ENCODE data around the gene PINLYP. TPM values are rescaled to one million over a fixed set of nuclear protein-coding genes. Genes with fewer than 3 reads are reported as not detected.

Gene PINLYP
- total RNA-seq, 1 donor from 2014 or later: 1.0 TPM

GRCh38 chr19:43616306-43616705 lies 40.7 kb downstream of the PINLYP start:
- Histone ChIP-seq H3K27ac (replicated peaks) (no peak overlapping the region), H3K27me3 (ENCODE audit: low read depth) (no peaks in the 10 kb centered on the region), H3K36me3 (peaks cover 23% of the 10 kb centered on the region), H3K9me3 (replicated peaks) (no peaks in the 10 kb centered on the region), H3K4me3 (no peak overlapping the region), H3K4me1 (peaks cover 27% of the 10 kb centered on the region)
- DNase-seq: no peak
- no peak for TF ChIP-seq CTCF (IDR thresholded peaks at IDR 0.05; ENCODE audit: borderline replicate concordance)
- intact Hi-C loops (cut with micrococcal nuclease): no loop called here

- no peak for DNase-seq
- peaks cover 22% of the 10 kb centered on the region for H3K36me3 ChIP-seq
- intact Hi-C loops (cut with micrococcal nuclease): no loop called here
- H3K4me1 ChIP-seq: peaks cover 27% of the 10 kb centered on the region
- no peak for TF ChIP-seq CTCF (IDR thresholded peaks at IDR 0.05; ENCODE audit: borderline replicate concordance)
- H3K27me3 ChIP-seq (ENCODE audit: low read depth): no peaks in the 10 kb centered on the region
- H3K4me3 ChIP-seq: no peak overlapping the region
- H3K27ac ChIP-seq (replicated peaks): no peak overlapping the region
- no peaks in the 10 kb centered on the region for H3K9me3 ChIP-seq (replicated peaks)
These were observed 41.4 kb downstream of the PINLYP start for GRCh38 chr19:43616954-43617353.

GRCh38 chr19:43618921-43619261 lies 43.3 kb downstream of the PINLYP start:
- DNase-seq: no peak
- intact Hi-C loops (cut with micrococcal nuclease): no loop called here

GRCh38 chr19:43619262-43620060 lies 43.9 kb downstream of the PINLYP start, which contains the start of gene ZNF428:
ZNF428 (minus strand) TSS chr19:43619629; CDS start chr19:43614304, 5,325 bp downstream.
- Histone ChIP-seq H3K4me3 (peak within 1 kb of the TSS; percentile 86), H3K4me1 (peaks cover 27% of the 10 kb centered on the region), H3K9me3 (replicated peaks) (no peaks in the 10 kb centered on the region), H3K27ac (replicated peaks) (peak within 1 kb of the TSS; percentile 98), H3K36me3 (no peaks in the 10 kb centered on the region), H3K27me3 (ENCODE audit: low read depth) (no peaks in the 10 kb centered on the region)
- intact Hi-C loops (cut with micrococcal nuclease): no loop called here
- TF ChIP-seq CTCF (IDR thresholded peaks at IDR 0.05; ENCODE audit: borderline replicate concordance): no peak
- peak; percentile 87 for DNase-seq

More at GRCh38 chr19:43618921-43619261, 43.3 kb downstream of the PINLYP start:
- Histone ChIP-seq H3K36me3 (peaks cover 2% of the 10 kb centered on the region), H3K9me3 (replicated peaks) (no peaks in the 10 kb centered on the region), H3K27ac (replicated peaks) (peak overlapping the region; percentile 98), H3K4me3 (peak overlapping the region; percentile 86), H3K4me1 (peaks cover 27% of the 10 kb centered on the region), H3K27me3 (ENCODE audit: low read depth) (no peaks in the 10 kb centered on the region)
- no peak for TF ChIP-seq CTCF (IDR thresholded peaks at IDR 0.05; ENCODE audit: borderline replicate concordance)

GRCh38 chr19:43620061-43621001 lies 44.7 kb downstream of the PINLYP start:
- Histone ChIP-seq H3K4me1 (peaks cover 27% of the 10 kb centered on the region), H3K27ac (replicated peaks) (peak overlapping the region; percentile 98), H3K36me3 (no peaks in the 10 kb centered on the region), H3K9me3 (replicated peaks) (no peaks in the 10 kb centered on the region), H3K27me3 (ENCODE audit: low read depth) (no peaks in the 10 kb centered on the region), H3K4me3 (peak overlapping the region; percentile 86)
- TF ChIP-seq CTCF (IDR thresholded peaks at IDR 0.05; ENCODE audit: borderline replicate concordance): no peak
- DNase-seq: no peak
- intact Hi-C loops (cut with micrococcal nuclease): no loop called here
